Endothelial cell (in vitro differentiated cells): ENCODE results near the gene C1orf174. TPM values are rescaled to one million over a fixed set of nuclear protein-coding genes. Genes with fewer than 3 reads are reported as not detected.

ENCODE experiments used
- DNase-seq: peaks from one replicate; pipeline ENCODE4 v3.0.0; 2021; ENCODE audit warnings: low spot score
- H3K27ac Mint-ChIP-seq: one replicate; pipeline ENCODE4 v1.8.0; 2021; ENCODE audit warnings: mixed read lengths, inconsistent platforms; ENCODE audit not compliant: unreplicated experiment
- H3K27me3 Mint-ChIP-seq: one replicate; pipeline ENCODE4 v1.8.0; 2021; ENCODE audit warnings: mild to moderate bottlenecking, moderate library complexity, mixed read lengths, inconsistent platforms; ENCODE audit not compliant: unreplicated experiment
- H3K36me3 Mint-ChIP-seq: one replicate; pipeline ENCODE4 v1.8.0; 2021; ENCODE audit warnings: mild to moderate bottlenecking, low read depth, mixed read lengths, inconsistent platforms; ENCODE audit not compliant: unreplicated experiment
- H3K4me1 Mint-ChIP-seq: one replicate; pipeline ENCODE4 v1.8.0; 2021; ENCODE audit warnings: mild to moderate bottlenecking, mixed read lengths, inconsistent platforms; ENCODE audit not compliant: unreplicated experiment
- H3K4me3 Mint-ChIP-seq: one replicate; pipeline ENCODE4 v1.8.0; 2021; ENCODE audit warnings: mild to moderate bottlenecking, mixed read lengths, inconsistent platforms; ENCODE audit not compliant: unreplicated experiment
- H3K9me3 Mint-ChIP-seq: one replicate; pipeline ENCODE4 v1.8.0; 2021; ENCODE audit warnings: mixed read lengths, inconsistent platforms; ENCODE audit not compliant: unreplicated experiment
- CTCF ChIP-seq: fragments of 200-600 bp; sonication (generic); IDR thresholded peaks from one replicate; pipeline ENCODE4 v1.5.0; 2021; ENCODE audit warnings: antibody characterized with exemption; ENCODE audit not compliant: unreplicated experiment
- total RNA-seq: library from RNA; stranded (reverse); fragmentation: NEBNext Ultra II Directional; extraction: Animal tissue kit (Norgen Biotek cat#: 25700); gene quantifications from one replicate; pipeline ENCODE4 v1.2.1, GENCODE V29; 2021; ENCODE audit not compliant: unreplicated experiment

C1orf174 gene
- total RNA-seq, 1 donor from 2014 or later, result 25.6 TPM

GRCh38 chr1:3872546-3872945, 27.5 kb downstream of the C1orf174 start:
- no peak overlapping the region for H3K27ac Mint-ChIP-seq
- DNase-seq, result no peak
- no peaks in the 10 kb centered on the region for H3K9me3 Mint-ChIP-seq
- H3K4me1 Mint-ChIP-seq, result no peaks in the 10 kb centered on the region
- H3K36me3 Mint-ChIP-seq, result peaks cover 29% of the 10 kb centered on the region
- H3K4me3 Mint-ChIP-seq, result no peak overlapping the region
- peaks cover 1% of the 10 kb centered on the region for H3K27me3 Mint-ChIP-seq
- TF ChIP-seq CTCF, result no peak

GRCh38 chr1:3871451-3871805, 28.6 kb downstream of the C1orf174 start:
- no peak for TF ChIP-seq CTCF
- Mint-ChIP-seq H3K27ac (no peak overlapping the region), H3K27me3 (peaks cover 8% of the 10 kb centered on the region), H3K36me3 (peaks cover 32% of the 10 kb centered on the region), H3K4me1 (no peaks in the 10 kb centered on the region), H3K4me3 (peak overlapping the region; percentile 31), H3K9me3 (no peaks in the 10 kb centered on the region)
- DNase-seq, result no peak

GRCh38 chr1:3869751-3870301, 30.2 kb downstream of the C1orf174 start:
- DNase-seq, result no peak
- no peak overlapping the region for H3K27ac Mint-ChIP-seq
- no peaks in the 10 kb centered on the region for H3K4me1 Mint-ChIP-seq
- peaks cover 26% of the 10 kb centered on the region for H3K36me3 Mint-ChIP-seq
- H3K27me3 Mint-ChIP-seq, result peaks cover 8% of the 10 kb centered on the region
- TF ChIP-seq CTCF, result no peak
- H3K4me3 Mint-ChIP-seq, result no peak overlapping the region
- no peaks in the 10 kb centered on the region for H3K9me3 Mint-ChIP-seq

- H3K4me3 Mint-ChIP-seq, result peak overlapping the region; percentile 74
- H3K9me3 Mint-ChIP-seq, result no peaks in the 10 kb centered on the region
- no peaks in the 10 kb centered on the region for H3K4me1 Mint-ChIP-seq
- peaks cover 8% of the 10 kb centered on the region for H3K27me3 Mint-ChIP-seq
- DNase-seq, result no peak
- TF ChIP-seq CTCF, result no peak
- H3K27ac Mint-ChIP-seq, result no peak overlapping the region
- peaks cover 22% of the 10 kb centered on the region for H3K36me3 Mint-ChIP-seq
Measured at GRCh38 chr1:3868464-3869006, 31.5 kb downstream of the C1orf174 start.

DNA sequence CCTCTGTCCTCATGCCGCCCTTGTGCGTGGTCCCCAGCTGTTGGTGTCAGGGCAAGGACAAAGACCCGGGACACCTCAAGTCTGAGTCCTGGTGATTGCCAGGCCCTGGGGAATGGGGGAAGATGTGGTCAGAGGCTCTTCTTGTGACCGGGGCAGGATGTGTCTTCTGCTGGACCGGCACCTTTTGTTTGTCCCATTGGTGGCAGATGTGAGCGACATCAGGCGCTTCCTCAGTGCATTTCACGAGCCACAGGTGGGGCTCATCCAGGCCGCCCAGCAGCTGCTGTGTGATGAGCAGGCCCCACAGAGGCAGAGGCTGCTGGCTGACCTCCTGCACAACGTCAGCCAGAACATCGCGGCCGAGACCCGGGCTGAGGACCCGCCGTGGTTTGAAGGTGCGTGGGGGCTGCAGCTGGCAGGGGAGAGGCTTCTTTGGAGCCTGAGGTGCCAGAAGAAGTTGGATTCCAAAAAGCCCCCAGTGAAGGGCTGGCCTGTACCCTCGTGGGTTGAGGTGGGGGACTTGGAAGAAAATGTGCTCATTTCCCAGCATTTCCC, 34.4 kb downstream of the C1orf174 start:
- Mint-ChIP-seq H3K4me3 (no peak overlapping the region), H3K27ac (no peak overlapping the region), H3K9me3 (no peaks in the 10 kb centered on the region), H3K36me3 (peaks cover 14% of the 10 kb centered on the region), H3K27me3 (peaks cover 7% of the 10 kb centered on the region), H3K4me1 (no peaks in the 10 kb centered on the region)
- TF ChIP-seq CTCF, result no peak
- no peak for DNase-seq
